Stomach smooth muscle (tissue), 2 donors: ENCODE measurements around the gene HS3ST2.

Experiments
- H3K27ac ChIP-seq: one replicate; pipeline ENCODE4 v1.7.0; 2013; ENCODE audit warnings: mild to moderate bottlenecking, low read length, inconsistent platforms
- H3K27me3 ChIP-seq, 2 donors: one replicate each; pipeline ENCODE4 v1.7.0; 2013; ENCODE audit warnings: low read length in 2 of 2; ENCODE audit not compliant: insufficient read depth in 2 of 2, control insufficient read depth in 1 of 2
- H3K36me3 ChIP-seq, 2 donors: one replicate each; pipeline ENCODE4 v1.7.0; 2013; ENCODE audit warnings: low read length in 2 of 2; ENCODE audit not compliant: control insufficient read depth in 2 of 2, insufficient read depth in 2 of 2
- H3K4me1 ChIP-seq: one replicate; pipeline ENCODE4 v1.7.0; 2013; ENCODE audit warnings: low read length; ENCODE audit not compliant: control insufficient read depth, insufficient read depth
- H3K4me3 ChIP-seq, 2 donors: one replicate each; pipeline ENCODE4 v1.7.0; 2013; ENCODE audit warnings: low read length in 2 of 2
- H3K9ac ChIP-seq, 2 donors: one replicate each; pipeline ENCODE4 v1.7.0; 2013; ENCODE audit warnings: low read length in 2 of 2, mild to moderate bottlenecking in 1 of 2
- H3K9me3 ChIP-seq, 2 donors: one replicate each; pipeline ENCODE4 v1.7.0; 2013; ENCODE audit warnings: low read length in 2 of 2; ENCODE audit not compliant: control insufficient read depth in 2 of 2
- donor health status: healthy.
- donor health status: Pancreatic carcinoma.

Gene HS3ST2

DNA sequence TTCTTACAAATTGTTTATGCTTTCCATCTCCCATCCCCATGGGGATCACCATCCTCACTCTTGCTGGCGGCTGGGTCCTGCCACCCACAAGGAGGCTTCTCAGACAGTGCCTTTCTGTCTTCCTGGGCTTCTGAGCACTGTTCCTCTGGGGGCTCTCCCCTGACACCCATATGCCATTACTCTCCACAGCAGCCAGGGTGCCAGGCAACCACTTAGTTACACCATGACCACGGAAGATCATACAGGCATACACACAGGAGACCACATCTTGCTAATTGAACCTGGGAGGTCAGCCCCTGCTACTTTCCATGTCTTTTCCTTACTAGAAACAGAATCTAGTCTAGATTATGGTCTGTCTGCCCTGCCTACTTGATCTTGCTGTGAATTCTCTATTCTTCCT is 27.7 kb upstream of the HS3ST2 start:
- no peaks in the 10 kb centered on the region for H3K9me3 ChIP-seq
- no peaks in the 10 kb centered on the region for H3K36me3 ChIP-seq
- H3K4me1 ChIP-seq, result no peaks in the 10 kb centered on the region
- no peak overlapping the region for H3K27ac ChIP-seq
- H3K27me3 ChIP-seq, result peaks cover 0 to 2% of the 10 kb centered on the region in 2 donors
- H3K9ac ChIP-seq, result no peak overlapping the region
- no peak overlapping the region for H3K4me3 ChIP-seq

DNA sequence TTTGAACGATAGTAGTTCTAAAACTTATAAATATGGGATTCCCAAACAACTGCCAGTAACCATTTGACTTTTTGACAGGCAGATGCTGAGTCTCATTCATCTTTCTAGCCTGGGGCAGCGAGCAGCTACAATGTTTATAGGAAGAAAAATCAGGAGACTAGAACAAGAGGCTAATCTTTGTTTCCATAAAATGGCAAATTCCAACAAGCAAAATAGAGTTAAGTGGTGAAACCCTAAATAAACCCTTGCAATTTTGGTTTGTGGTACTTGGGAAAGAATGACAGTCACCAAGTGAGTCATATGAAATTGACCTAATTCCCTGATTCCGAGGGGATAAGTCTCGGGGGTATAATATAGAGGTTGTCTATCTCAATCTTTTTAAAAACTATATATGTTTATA is 27.3 kb upstream of the HS3ST2 start:
- Histone ChIP-seq H3K4me3 (no peak overlapping the region), H3K36me3 (no peaks in the 10 kb centered on the region), H3K27ac (no peak overlapping the region)

DNA sequence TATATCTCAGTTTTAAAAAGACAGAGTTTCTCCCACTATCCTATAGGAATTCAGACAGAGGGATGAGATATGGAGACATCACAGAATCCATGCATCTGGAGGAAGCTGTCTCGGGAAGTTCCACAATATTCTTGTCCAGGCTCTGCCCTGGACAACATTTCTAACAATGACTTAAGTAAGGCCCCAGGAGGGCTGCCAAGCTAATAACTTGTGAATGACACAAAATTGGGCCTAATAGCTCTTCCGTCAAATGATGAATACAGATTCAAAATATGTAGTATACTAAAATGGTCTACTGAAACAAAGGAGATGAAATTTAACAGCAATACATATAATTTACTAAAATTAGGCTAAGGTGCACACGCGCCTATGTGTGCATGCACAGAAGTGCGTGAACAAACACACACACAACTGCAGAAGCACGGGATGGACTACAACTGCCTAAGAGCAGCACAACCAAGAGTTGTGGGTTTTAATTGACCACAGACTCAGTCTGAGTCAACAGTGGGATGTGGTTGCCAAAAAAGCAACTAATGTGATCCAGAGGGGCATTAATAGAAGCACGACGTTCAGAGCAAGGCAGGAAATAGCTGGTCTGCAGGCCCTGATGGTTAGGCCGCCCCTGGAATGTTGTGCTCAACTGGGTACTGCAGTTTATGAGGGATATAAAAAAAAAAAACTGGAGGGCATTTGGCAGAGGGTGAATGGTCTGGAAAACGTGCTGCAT is 26.3 kb upstream of the HS3ST2 start:
- no peak overlapping the region for H3K4me3 ChIP-seq
- peaks cover 0 to 3% of the 10 kb centered on the region in 2 donors for H3K9me3 ChIP-seq
- H3K9ac ChIP-seq, result no peak overlapping the region
- H3K4me1 ChIP-seq, result no peaks in the 10 kb centered on the region
- no peaks in the 10 kb centered on the region for H3K36me3 ChIP-seq
- peaks cover 0 to 2% of the 10 kb centered on the region in 2 donors for H3K27me3 ChIP-seq
- no peak overlapping the region for H3K27ac ChIP-seq

More for the DNA sequence above, 27.3 kb upstream of the HS3ST2 start:
- Histone ChIP-seq H3K9ac (no peak overlapping the region), H3K9me3 (no peaks in the 10 kb centered on the region), H3K4me1 (no peaks in the 10 kb centered on the region), H3K27me3 (peaks cover 0 to 2% of the 10 kb centered on the region in 2 donors)

DNA sequence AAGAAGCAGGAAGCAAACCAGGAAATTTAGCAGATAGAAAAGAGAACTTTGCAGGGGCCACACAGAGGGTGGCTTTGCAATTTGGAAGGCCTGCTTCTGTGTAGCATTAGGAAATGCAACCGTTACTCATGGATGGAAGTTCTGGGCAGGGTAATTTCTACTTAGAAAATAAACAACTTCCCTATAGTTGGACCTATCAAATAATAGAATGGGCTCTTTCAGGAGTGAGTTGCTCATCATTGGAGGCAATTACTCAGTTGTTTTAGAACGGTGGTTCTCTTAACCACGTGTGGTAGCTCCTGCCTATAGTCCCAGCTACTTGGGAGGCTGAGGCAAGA is 25.8 kb upstream of the HS3ST2 start:
- no peaks in the 10 kb centered on the region for H3K36me3 ChIP-seq
- no peak overlapping the region for H3K9ac ChIP-seq
- H3K4me3 ChIP-seq, result no peak overlapping the region
- no peaks in the 10 kb centered on the region for H3K4me1 ChIP-seq
- no peak overlapping the region for H3K27ac ChIP-seq
- peaks cover 0 to 2% of the 10 kb centered on the region in 2 donors for H3K27me3 ChIP-seq
- peaks cover 0 to 3% of the 10 kb centered on the region in 2 donors for H3K9me3 ChIP-seq

DNA sequence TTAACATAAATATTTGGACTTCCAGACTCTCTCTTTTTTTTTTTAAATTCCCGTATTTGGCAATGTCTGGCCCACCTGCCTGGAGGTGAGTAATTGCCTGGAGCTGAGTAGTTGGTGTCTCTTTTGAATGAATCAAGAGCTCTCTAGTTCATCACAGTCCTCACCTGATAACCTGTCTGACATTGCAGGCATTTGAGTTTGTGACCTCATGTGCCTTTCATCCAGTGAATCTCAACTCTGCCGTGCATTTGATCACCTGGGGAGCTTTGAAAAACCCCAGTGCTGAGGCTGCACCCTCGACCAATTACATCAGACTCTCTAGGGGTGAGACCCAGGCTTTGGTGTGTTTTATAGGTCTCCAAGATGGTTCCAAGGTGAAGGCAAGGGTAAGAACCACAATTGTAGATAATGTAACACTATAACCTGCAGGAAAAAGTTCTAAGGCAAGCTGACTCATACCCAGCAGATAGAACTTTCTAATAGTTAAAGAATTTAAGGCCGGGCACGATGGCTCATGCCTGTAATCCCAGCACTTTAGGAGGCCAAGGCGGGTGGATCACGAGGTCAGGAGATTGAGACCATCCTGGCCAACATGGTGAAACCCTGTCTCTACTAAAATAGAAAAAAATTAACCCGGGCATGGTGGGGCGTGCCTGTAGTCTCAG is 24.5 kb upstream of the HS3ST2 start:
- Histone ChIP-seq H3K36me3 (no peaks in the 10 kb centered on the region), H3K4me1 (no peaks in the 10 kb centered on the region), H3K4me3 (no peak overlapping the region), H3K27ac (no peak overlapping the region), H3K9ac (no peak overlapping the region), H3K27me3 (no peaks in the 10 kb centered on the region), H3K9me3 (peaks cover 4 to 7% of the 10 kb centered on the region in 2 donors)

DNA sequence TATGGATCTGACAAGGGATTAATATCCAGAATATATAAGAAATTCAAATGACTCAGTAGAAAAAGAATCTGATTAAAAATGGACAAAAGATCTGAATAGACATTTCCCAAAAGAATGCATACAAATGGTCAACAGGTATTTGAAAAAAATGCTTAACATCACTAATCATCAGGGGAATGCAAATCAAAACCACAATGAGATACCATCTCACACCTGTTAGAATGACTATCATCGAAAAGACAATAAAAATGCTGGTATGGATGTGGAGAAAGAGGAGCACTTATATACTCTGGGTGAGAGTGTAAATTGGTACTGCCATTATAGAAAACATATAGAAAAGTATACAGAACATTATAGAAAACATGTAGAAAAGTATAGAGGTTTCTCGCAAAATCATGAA is 16.4 kb upstream of the HS3ST2 start:
- no peak overlapping the region for H3K4me3 ChIP-seq
- H3K9ac ChIP-seq, result no peak overlapping the region
- peaks cover 6 to 12% of the 10 kb centered on the region in 2 donors for H3K9me3 ChIP-seq
- no peaks in the 10 kb centered on the region for H3K27me3 ChIP-seq
- no peaks in the 10 kb centered on the region for H3K36me3 ChIP-seq
- no peak overlapping the region for H3K27ac ChIP-seq
- H3K4me1 ChIP-seq, result no peaks in the 10 kb centered on the region

DNA sequence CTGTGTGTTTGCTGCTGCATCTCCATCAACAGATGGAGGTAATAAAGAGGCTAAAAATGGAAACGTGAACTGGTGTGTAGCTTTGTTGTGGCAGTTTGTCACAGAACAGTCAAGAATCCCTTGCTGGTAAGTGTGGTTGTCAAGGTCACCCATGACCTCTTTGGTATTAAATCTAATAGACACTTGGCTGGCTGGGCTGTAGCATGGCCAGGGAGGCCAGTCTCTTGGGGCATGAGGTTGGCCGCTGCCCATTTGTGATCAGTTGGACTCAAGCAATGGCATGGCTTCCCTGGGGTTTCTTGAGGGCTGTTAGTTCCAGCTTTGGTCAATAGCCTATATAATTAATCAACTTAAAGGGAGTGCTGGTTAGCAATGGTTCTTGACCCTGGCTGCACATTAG is 14.8 kb upstream of the HS3ST2 start:
- Histone ChIP-seq H3K4me1 (no peaks in the 10 kb centered on the region), H3K9me3 (peaks cover 5 to 9% of the 10 kb centered on the region in 2 donors), H3K36me3 (no peaks in the 10 kb centered on the region), H3K27ac (no peak overlapping the region), H3K9ac (no peak overlapping the region), H3K27me3 (no peaks in the 10 kb centered on the region), H3K4me3 (no peak overlapping the region)

DNA sequence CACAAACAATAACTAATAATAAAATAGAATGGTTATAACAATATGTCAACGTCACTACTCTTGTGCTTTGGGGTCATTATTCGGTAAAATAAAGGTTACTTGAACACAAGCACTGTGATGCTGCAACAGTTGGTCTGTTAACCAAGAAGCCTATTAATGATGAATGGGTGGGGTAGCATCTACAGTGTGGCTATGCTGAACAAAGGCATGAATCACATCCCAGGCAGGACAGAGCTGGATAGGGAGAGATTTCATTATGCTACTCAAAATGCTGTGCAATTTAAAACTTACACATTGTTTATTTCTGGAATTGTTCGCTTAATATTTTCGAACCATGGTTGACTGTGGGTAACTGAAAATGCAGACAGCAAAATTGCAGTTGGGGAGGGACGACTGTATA is 9.1 kb upstream of the HS3ST2 start:
- no peak overlapping the region for H3K27ac ChIP-seq
- H3K9me3 ChIP-seq, result peaks cover 0 to 2% of the 10 kb centered on the region in 2 donors
- H3K4me3 ChIP-seq, result no peak overlapping the region
- H3K36me3 ChIP-seq, result no peaks in the 10 kb centered on the region
- H3K9ac ChIP-seq, result no peak overlapping the region
- no peaks in the 10 kb centered on the region for H3K27me3 ChIP-seq
- H3K4me1 ChIP-seq, result no peaks in the 10 kb centered on the region

DNA sequence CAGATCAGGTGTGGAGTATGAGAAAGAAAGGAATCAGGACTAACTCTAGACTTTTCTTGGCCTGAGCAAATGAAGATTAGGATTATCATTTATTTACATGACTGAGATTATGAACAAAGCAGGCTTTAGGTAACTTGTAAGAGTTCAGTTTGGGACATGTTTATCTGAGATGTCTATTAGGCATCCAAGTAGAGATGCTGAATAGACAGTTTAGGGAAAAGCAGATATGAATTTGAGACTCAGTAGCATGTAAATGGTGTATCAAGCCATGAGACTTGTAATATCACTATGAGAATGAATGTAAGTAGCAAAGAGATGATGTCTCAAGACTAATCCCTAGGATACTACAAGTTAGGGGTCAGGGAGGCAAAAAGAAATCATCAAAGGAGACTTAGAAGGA is 8.6 kb upstream of the HS3ST2 start:
- Histone ChIP-seq H3K4me1 (no peaks in the 10 kb centered on the region), H3K9ac (no peak overlapping the region), H3K9me3 (peaks cover 0 to 2% of the 10 kb centered on the region in 2 donors), H3K27ac (no peak overlapping the region), H3K36me3 (no peaks in the 10 kb centered on the region), H3K27me3 (no peaks in the 10 kb centered on the region), H3K4me3 (no peak overlapping the region)

DNA sequence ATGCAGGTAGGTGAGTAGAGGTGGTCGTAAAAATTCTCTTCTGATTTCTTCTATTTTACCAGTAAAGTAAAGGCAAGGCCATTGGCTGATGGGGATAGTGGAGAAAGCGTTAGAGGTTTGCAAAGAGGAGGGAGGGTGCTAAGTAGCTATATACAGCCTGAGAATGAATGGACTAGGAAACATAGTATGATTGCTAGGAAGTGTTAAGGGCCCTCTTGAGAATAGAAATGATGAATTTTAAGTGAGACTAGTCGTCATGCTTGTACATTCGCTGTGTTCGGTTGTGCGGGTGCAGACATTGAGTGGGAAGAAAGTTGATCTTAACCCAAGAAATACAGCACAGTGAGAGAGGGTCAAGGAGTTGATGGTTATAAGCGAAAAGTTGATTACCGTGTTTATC is 7.2 kb upstream of the HS3ST2 start:
- Histone ChIP-seq H3K27me3 (no peaks in the 10 kb centered on the region), H3K4me3 (no peak overlapping the region), H3K9me3 (peaks cover 0 to 2% of the 10 kb centered on the region in 2 donors), H3K36me3 (no peaks in the 10 kb centered on the region), H3K27ac (no peak overlapping the region), H3K9ac (no peak overlapping the region), H3K4me1 (no peaks in the 10 kb centered on the region)

DNA sequence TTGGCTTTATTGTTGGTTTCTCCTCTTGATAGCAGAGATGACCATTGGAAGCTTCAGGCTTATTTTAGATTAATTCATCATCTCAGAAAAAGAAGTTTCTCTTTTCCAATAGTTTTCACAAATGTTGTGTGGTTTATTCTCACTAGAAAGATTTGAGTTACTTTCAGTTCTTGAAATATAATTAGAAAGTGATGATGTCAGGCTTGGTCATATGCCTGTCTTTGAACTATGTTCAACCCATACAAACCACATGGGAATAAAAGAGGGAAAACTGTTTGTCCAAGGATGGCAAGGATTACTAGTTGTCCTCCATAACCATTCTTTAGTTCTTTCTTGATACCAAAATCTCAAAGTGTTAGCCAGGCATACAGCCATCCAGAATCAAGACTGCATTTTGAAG is 3.7 kb upstream of the HS3ST2 start:
- no peak overlapping the region for H3K9ac ChIP-seq
- H3K27me3 ChIP-seq, result peaks cover 11 to 23% of the 10 kb centered on the region in 2 donors
- H3K9me3 ChIP-seq, result no peaks in the 10 kb centered on the region

More for the DNA sequence above, 3.7 kb upstream of the HS3ST2 start:
- no peak overlapping the region for H3K27ac ChIP-seq
- H3K4me1 ChIP-seq, result peaks cover 21% of the 10 kb centered on the region
- H3K36me3 ChIP-seq, result no peaks in the 10 kb centered on the region
- H3K4me3 ChIP-seq, result no peak overlapping the region
